ENCODE results near the gene EHBP1.

EHBP1 gene

GRCh38 chr2:63047321-63048279 lies 342.1 kb downstream of the EHBP1 start:
- peaks cover 3% of the 10 kb centered on the region for H3K4me1 ChIP-seq
- H2AFZ ChIP-seq, result no peak overlapping the region
- no peaks in the 10 kb centered on the region for H3K36me3 ChIP-seq (ENCODE audit: control insufficient read depth, insufficient read depth, low read length)
- no peak overlapping the region for H3K27ac ChIP-seq
- TF ChIP-seq CTCF (IDR thresholded peaks at IDR 0.05), result no peak
- no peak overlapping the region for H3K4me3 ChIP-seq (ENCODE audit: low read depth, low read length)
- no peaks in the 10 kb centered on the region for H3K9me3 ChIP-seq (ENCODE audit: control insufficient read depth, low read length)
- no peaks in the 10 kb centered on the region for H3K79me2 ChIP-seq
- H3K9ac ChIP-seq, result no peak overlapping the region
- peaks cover 18% of the 10 kb centered on the region for H3K27me3 ChIP-seq (ENCODE audit: control insufficient read depth, insufficient read depth, low read length)
- H3K4me2 ChIP-seq (ENCODE audit: low read length), result no peak overlapping the region

- H3K36me3 ChIP-seq (ENCODE audit: control insufficient read depth, insufficient read depth, low read length), result no peaks in the 10 kb centered on the region
- H2AFZ ChIP-seq, result no peak overlapping the region
- no peak for TF ChIP-seq CTCF (IDR thresholded peaks at IDR 0.05)
- H3K9ac ChIP-seq, result no peak overlapping the region
- H3K27ac ChIP-seq, result no peak overlapping the region
- H3K4me1 ChIP-seq, result peaks cover 3% of the 10 kb centered on the region
- H3K9me3 ChIP-seq (ENCODE audit: control insufficient read depth, low read length), result no peaks in the 10 kb centered on the region
- H3K4me3 ChIP-seq (ENCODE audit: low read depth, low read length), result no peak overlapping the region
- no peak overlapping the region for H3K4me2 ChIP-seq (ENCODE audit: low read length)
- H3K79me2 ChIP-seq, result no peaks in the 10 kb centered on the region
- peaks cover 21% of the 10 kb centered on the region for H3K27me3 ChIP-seq (ENCODE audit: control insufficient read depth, insufficient read depth, low read length)
Observed at GRCh38 chr2:63048367-63049171, 343.1 kb downstream of the EHBP1 start.

- no peak for TF ChIP-seq CTCF (IDR thresholded peaks at IDR 0.05)
- no peak overlapping the region for H3K4me3 ChIP-seq (ENCODE audit: low read depth, low read length)
- H3K36me3 ChIP-seq (ENCODE audit: control insufficient read depth, insufficient read depth, low read length), result no peaks in the 10 kb centered on the region
- peak overlapping the region; percentile 75 for H2AFZ ChIP-seq
- H3K4me1 ChIP-seq, result peaks cover 3% of the 10 kb centered on the region
- H3K4me2 ChIP-seq (ENCODE audit: low read length), result peak overlapping the region; percentile 58
- no peak overlapping the region for H3K9ac ChIP-seq
- H3K79me2 ChIP-seq, result no peaks in the 10 kb centered on the region
- H3K27ac ChIP-seq, result no peak overlapping the region
- H3K9me3 ChIP-seq (ENCODE audit: control insufficient read depth, low read length), result no peaks in the 10 kb centered on the region
- H3K27me3 ChIP-seq (ENCODE audit: control insufficient read depth, insufficient read depth, low read length), result peaks cover 29% of the 10 kb centered on the region
Observed at GRCh38 chr2:63049211-63049969, 343.9 kb downstream of the EHBP1 start.

GRCh38 chr2:63049970-63050333 lies 344.4 kb downstream of the EHBP1 start:
- no peak overlapping the region for H3K9ac ChIP-seq
- H3K36me3 ChIP-seq (ENCODE audit: control insufficient read depth, insufficient read depth, low read length), result no peaks in the 10 kb centered on the region
- no peaks in the 10 kb centered on the region for H3K79me2 ChIP-seq
- H3K4me2 ChIP-seq (ENCODE audit: low read length), result peak overlapping the region; percentile 58
- H2AFZ ChIP-seq, result peak overlapping the region; percentile 75
- H3K4me1 ChIP-seq, result peaks cover 3% of the 10 kb centered on the region
- H3K9me3 ChIP-seq (ENCODE audit: control insufficient read depth, low read length), result no peaks in the 10 kb centered on the region
- H3K27me3 ChIP-seq (ENCODE audit: control insufficient read depth, insufficient read depth, low read length), result peaks cover 30% of the 10 kb centered on the region
- no peak for TF ChIP-seq CTCF (IDR thresholded peaks at IDR 0.05)
- H3K4me3 ChIP-seq (ENCODE audit: low read depth, low read length), result no peak overlapping the region
- H3K27ac ChIP-seq, result no peak overlapping the region

Measured in parathyroid adenoma (tissue), 2 donors.